OCI-LY1 (cell line): ENCODE measurements around the gene TESMIN.

ENCODE experiments used
- CTCF ChIP-seq: fragments of 200-600 bp; sonication (generic), shearing (Covaris generic); IDR thresholded peaks from 2 replicates; pipeline ENCODE4 v1.5.1; 2017; ENCODE audit warnings: mild to moderate bottlenecking, antibody characterized with exemption, low read length, moderate library complexity, mixed read lengths
- EZH2 ChIP-seq: fragments of 200-600 bp; sonication (generic), shearing (Covaris generic); IDR thresholded peaks from 2 replicates; pipeline ENCODE4 v1.8.0; 2017; ENCODE audit warnings: borderline replicate concordance, mixed run types, mild to moderate bottlenecking, antibody characterized with exemption, low read length, moderate library complexity, mixed read lengths

- no peak for TF ChIP-seq CTCF
- no peak for TF ChIP-seq EZH2
Measured at GRCh38 chr11:68724293-68724692, 27.0 kb downstream of the TESMIN start.
